ENCODE measurements around the gene AKR1B15.

GRCh38 chr7:134542195-134542771, 6.6 kb upstream of the AKR1B15 start:
- no peak for TF ChIP-seq POLR2AphosphoS5 (IDR thresholded peaks at IDR 0.05)
- TF ChIP-seq CTCF (IDR thresholded peaks at IDR 0.05), result no peak
